Liver (tissue), 9 donors: ENCODE measurements around the gene SAAL1. TPM values are rescaled to one million over a fixed set of nuclear protein-coding genes. Genes with fewer than 3 reads are reported as not detected.

ENCODE experiments used
- DNase-seq: peaks from one replicate; pipeline ENCODE4 v3.0.0-alpha.2; 2017; ENCODE audit warnings: low spot score
- H3K27ac ChIP-seq, 2 donors: one replicate each; pipeline ENCODE4 v1.7.0; 2013; ENCODE audit warnings: inconsistent platforms in 2 of 2, low read length in 2 of 2, control low read depth in 1 of 2, low read depth in 1 of 2, mild to moderate bottlenecking in 1 of 2
- H3K27me3 ChIP-seq, 4 donors: one replicate each; pipeline versions ENCODE4 v1.6.1 to v1.7.0; 2013; ENCODE audit warnings: low read length in 3 of 4, inconsistent platforms in 1 of 4, mild to moderate bottlenecking in 1 of 4, moderate library complexity in 1 of 4; ENCODE audit not compliant: control insufficient read depth in 4 of 4, insufficient read depth in 4 of 4
- H3K36me3 ChIP-seq, 4 donors: one replicate each; pipeline versions ENCODE4 v1.6.1 to v1.7.0; 2013; ENCODE audit warnings: low read length in 3 of 4, mild to moderate bottlenecking in 3 of 4, low read depth in 1 of 4, moderate library complexity in 1 of 4; ENCODE audit not compliant: control insufficient read depth in 4 of 4, insufficient read depth in 3 of 4
- H3K4me1 ChIP-seq, 4 donors: one replicate each; pipeline versions ENCODE4 v1.6.1 to v1.7.0; 2013; ENCODE audit warnings: low read length in 3 of 4, mild to moderate bottlenecking in 3 of 4, moderate library complexity in 1 of 4; ENCODE audit not compliant: control insufficient read depth in 4 of 4, insufficient read depth in 4 of 4
- H3K4me3 ChIP-seq, 3 donors: one replicate each; pipeline versions ENCODE4 v1.6.1 to v1.7.0; 2013; ENCODE audit warnings: low read length in 3 of 3, control low read depth in 1 of 3, low read depth in 1 of 3, mild to moderate bottlenecking in 1 of 3
- H3K9ac ChIP-seq, 2 donors: one replicate each; pipeline ENCODE4 v1.7.0; 2013; ENCODE audit warnings: low read length in 2 of 2, mild to moderate bottlenecking in 2 of 2, moderate library complexity in 2 of 2, control low read depth in 1 of 2, low read depth in 1 of 2
- H3K9me3 ChIP-seq, 4 donors: one replicate each; pipeline versions ENCODE4 v1.6.1 to v1.7.0; 2013; ENCODE audit warnings: low read length in 3 of 4; ENCODE audit not compliant: control insufficient read depth in 4 of 4
- EGR1 ChIP-seq, 2 donors: IDR thresholded peaks; 2 replicates each; pipeline ENCODE4 v1.6.1; 2016 to 2018; ENCODE audit warnings: antibody characterized with exemption in 2 of 2, low read depth in 2 of 2
- FOXA1 ChIP-seq: IDR thresholded peaks from 2 replicates; pipeline ENCODE4 v1.6.1; 2016; ENCODE audit warnings: antibody characterized with exemption
- FOXA2 ChIP-seq: IDR thresholded peaks from 2 replicates; pipeline ENCODE4 v1.6.1; 2016; ENCODE audit warnings: antibody characterized with exemption
- GABPA ChIP-seq, 2 donors: IDR thresholded peaks in 1 of 2; conservative IDR thresholded peaks in 1 of 2; 2 replicates each; pipeline ENCODE4 v1.6.1; 2016; ENCODE audit warnings: antibody characterized with exemption in 2 of 2, mild to moderate bottlenecking in 1 of 2, moderate library complexity in 1 of 2
- HNF4A ChIP-seq, 2 donors: conservative IDR thresholded peaks; 2 replicates each; pipeline ENCODE4 v1.6.1; 2016; ENCODE audit warnings: antibody characterized with exemption in 2 of 2, mild to moderate bottlenecking in 2 of 2
- HNF4G ChIP-seq: IDR thresholded peaks from 2 replicates; pipeline ENCODE4 v1.6.1; 2016; ENCODE audit warnings: antibody characterized with exemption
- JUND ChIP-seq, 2 donors: IDR thresholded peaks; 2 replicates each; pipeline ENCODE4 v1.6.1; 2016; ENCODE audit warnings: antibody characterized with exemption in 2 of 2
- NR2F2 ChIP-seq: IDR thresholded peaks from 2 replicates; pipeline ENCODE4 v1.6.1; 2016; ENCODE audit warnings: antibody characterized with exemption
- RAD21 ChIP-seq, 2 donors: IDR thresholded peaks; 2 replicates each; pipeline ENCODE4 v1.6.1; 2016; ENCODE audit warnings: antibody characterized with exemption in 2 of 2, mild to moderate bottlenecking in 2 of 2
- RXRA ChIP-seq, 2 donors: IDR thresholded peaks; 2 replicates each; pipeline ENCODE4 v1.6.1; 2017 to 2018; ENCODE audit warnings: antibody characterized with exemption in 2 of 2, mild to moderate bottlenecking in 1 of 2
- SP1 ChIP-seq: IDR thresholded peaks from 2 replicates; pipeline ENCODE4 v1.6.1; 2018; ENCODE audit warnings: antibody characterized with exemption, mild to moderate bottlenecking
- YY1 ChIP-seq: IDR thresholded peaks from 2 replicates; pipeline ENCODE4 v1.6.1; 2016; ENCODE audit warnings: antibody characterized with exemption, mild to moderate bottlenecking
- WGBS: extraction: QIAGEN DNeasy Blood & Tissue Kit; methylation state at CpG from one replicate; pipeline ENCODE4 v1.1.7; 2013; 5-methylcytosine and 5-hydroxymethylcytosine counted together
- polyA plus RNA-seq, 2 donors: library from polyadenylated mRNA; stranded (reverse) in 1 of 2; unstranded in 1 of 2; fragments of 200-250 nt in 1 of 2; fragments of >200 nt in 1 of 2; fragmentation: Nextera tagmentation in 1 of 2; extraction: Ambion mirVana in 1 of 2; gene quantifications; one replicate each; pipeline versions ENCODE4 v1.2.1 to v1.2.3, GENCODE V29; 2013 to 2015
- total RNA-seq, 2 donors: library from RNA; depleted of rRNA; stranded (reverse); fragments of >200 nt; gene quantifications; one replicate each; pipeline ENCODE4 v1.2.3, GENCODE V29; 2014
- TF ChIP-seq, protein P1 (sequence below): IDR thresholded peaks from 2 replicates; pipeline ENCODE4 v1.6.1; 2016; ENCODE audit warnings: antibody characterized with exemption
- TF ChIP-seq, protein P2 (sequence below): IDR thresholded peaks from 2 replicates; pipeline ENCODE4 v1.6.1; 2016; ENCODE audit warnings: antibody characterized with exemption
- TF ChIP-seq, protein P3 (sequence below): IDR thresholded peaks from 2 replicates; pipeline ENCODE4 v1.6.1; 2016; ENCODE audit warnings: antibody characterized with exemption
- TF ChIP-seq, protein P4 (sequence below): IDR thresholded peaks from 2 replicates; pipeline ENCODE4 v1.6.1; 2016; ENCODE audit warnings: antibody characterized with exemption, mild to moderate bottlenecking
- TF ChIP-seq, protein P5 (sequence below): fragments of 150-350 bp; IDR thresholded peaks from 2 replicates; pipeline ENCODE4 v1.5.1; 2017; ENCODE audit warnings: improper control_type of control experiment, low read depth, low read length; ENCODE audit not compliant: missing input control
- donor health status: healthy.
- donor health status: healthy.
- donor health status: healthy.
- donor health status: healthy.
- donor health status: healthy.

The SAAL1 gene
- total and polyA plus RNA-seq, 4 donors = 3.6 to 10.6 (median 5.0) TPM

DNA sequence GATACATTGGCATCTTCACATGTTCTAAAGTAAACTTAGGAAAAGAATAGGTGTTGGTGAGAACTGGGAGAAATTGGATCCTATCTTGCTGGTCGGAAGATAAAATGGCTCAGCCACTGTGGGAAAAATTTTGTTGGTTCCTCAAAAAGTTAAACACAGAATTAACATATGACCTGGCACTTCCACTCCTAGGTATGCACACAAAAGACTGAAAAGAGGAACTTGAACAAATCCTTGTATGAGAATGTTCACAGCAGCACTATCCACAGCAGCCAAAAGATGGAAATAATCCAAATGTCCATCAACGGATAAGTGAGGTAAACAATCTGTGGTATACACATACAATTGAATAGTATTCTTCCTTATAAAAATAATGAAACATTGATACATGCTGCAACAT, 55.0 kb downstream of the SAAL1 start:
- Histone ChIP-seq H3K27me3 (peaks cover 0 to 3% (median 0%) of the 10 kb centered on the region in 4 donors), H3K27ac (no peak overlapping the region), H3K36me3 (no peaks in the 10 kb centered on the region), H3K4me3 (no peak overlapping the region), H3K4me1 (peaks cover 0 to 4% (median 2%) of the 10 kb centered on the region in 4 donors), H3K9me3 (peaks cover 0 to 1% (median 0%) of the 10 kb centered on the region in 4 donors), H3K9ac (no peak overlapping the region)
- WGBS = 67% methylated on average over 2 of the region's 2 CpGs
- TF ChIP-seq RXRA (IDR thresholded peaks at IDR 0.05) (no peak), JUND (IDR thresholded peaks at IDR 0.05) (no peak), EGR1 (IDR thresholded peaks at IDR 0.05; ENCODE audit: low read depth in 2 of 2) (no peak), FOXA2 (no peak), YY1 (no peak)
- no peak for DNase-seq

DNA sequence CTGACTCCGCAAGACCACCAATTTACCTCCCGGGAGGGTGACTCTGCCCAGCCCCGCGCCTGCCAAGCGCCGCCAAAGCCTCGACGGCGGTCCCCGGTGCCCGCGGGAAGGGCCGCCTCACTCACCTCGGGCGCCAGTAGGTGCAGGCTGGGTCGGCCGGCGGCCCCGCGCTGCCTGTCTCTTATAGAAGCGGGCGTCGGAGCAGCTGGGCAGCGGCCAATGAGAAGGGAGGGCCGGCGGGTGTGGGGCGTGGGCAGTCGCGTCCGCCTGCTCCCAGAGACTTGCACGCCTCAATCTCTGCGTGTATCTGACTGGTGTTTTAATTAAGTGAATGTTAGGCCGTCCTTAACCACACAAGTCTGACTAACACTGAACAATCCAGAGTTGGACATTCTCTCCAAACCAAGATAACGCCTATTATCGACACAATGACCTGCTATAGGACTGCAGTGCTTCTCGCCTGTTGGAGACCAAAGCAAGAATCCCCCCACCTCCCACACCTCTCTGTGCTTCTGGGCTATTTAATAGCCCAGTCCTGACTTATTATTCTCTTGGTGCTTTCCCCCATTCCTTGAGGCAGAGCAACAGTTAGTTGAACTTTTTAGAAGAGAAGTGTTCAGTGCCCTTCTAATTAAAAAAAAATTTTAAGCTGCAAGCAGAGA, 59.6 kb downstream of the SAAL1 start, which contains the start of gene TPH1:
TPH1 (minus strand) TSS at position 154 of the 662 bp plus-strand sequence. CDS start 5,507 bp downstream, outside the sequence.
- Histone ChIP-seq H3K36me3 (no peaks in the 10 kb centered on the region), H3K9me3 (peaks cover 0 to 1% (median 0%) of the 10 kb centered on the region in 4 donors), H3K4me3 (peak within 1 kb of the TSS in 1 of 3 donors; percentile 13), H3K27me3 (peaks cover 0 to 3% (median 0%) of the 10 kb centered on the region in 4 donors), H3K4me1 (peaks cover 0 to 4% (median 2%) of the 10 kb centered on the region in 4 donors), H3K9ac (no peak within 1 kb of the TSS), H3K27ac (no peak within 1 kb of the TSS)
- 13% methylated on average over 36 of the region's 36 CpGs for WGBS
- no peak for DNase-seq
- TF ChIP-seq, protein P1, sequence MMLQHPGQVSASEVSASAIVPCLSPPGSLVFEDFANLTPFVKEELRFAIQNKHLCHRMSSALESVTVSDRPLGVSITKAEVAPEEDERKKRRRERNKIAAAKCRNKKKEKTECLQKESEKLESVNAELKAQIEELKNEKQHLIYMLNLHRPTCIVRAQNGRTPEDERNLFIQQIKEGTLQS = no peak
- no peak for TF ChIP-seq YY1
- TF ChIP-seq, protein P2, sequence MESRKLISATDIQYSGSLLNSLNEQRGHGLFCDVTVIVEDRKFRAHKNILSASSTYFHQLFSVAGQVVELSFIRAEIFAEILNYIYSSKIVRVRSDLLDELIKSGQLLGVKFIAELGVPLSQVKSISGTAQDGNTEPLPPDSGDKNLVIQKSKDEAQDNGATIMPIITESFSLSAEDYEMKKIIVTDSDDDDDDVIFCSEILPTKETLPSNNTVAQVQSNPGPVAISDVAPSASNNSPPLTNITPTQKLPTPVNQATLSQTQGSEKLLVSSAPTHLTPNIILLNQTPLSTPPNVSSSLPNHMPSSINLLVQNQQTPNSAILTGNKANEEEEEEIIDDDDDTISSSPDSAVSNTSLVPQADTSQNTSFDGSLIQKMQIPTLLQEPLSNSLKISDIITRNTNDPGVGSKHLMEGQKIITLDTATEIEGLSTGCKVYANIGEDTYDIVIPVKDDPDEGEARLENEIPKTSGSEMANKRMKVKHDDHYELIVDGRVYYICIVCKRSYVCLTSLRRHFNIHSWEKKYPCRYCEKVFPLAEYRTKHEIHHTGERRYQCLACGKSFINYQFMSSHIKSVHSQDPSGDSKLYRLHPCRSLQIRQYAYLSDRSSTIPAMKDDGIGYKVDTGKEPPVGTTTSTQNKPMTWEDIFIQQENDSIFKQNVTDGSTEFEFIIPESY = no peak
- TF ChIP-seq, protein P3, sequence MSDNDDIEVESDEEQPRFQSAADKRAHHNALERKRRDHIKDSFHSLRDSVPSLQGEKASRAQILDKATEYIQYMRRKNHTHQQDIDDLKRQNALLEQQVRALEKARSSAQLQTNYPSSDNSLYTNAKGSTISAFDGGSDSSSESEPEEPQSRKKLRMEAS = no peak
- no peak for TF ChIP-seq JUND (IDR thresholded peaks at IDR 0.05)
- no peak for TF ChIP-seq GABPA (IDR thresholded peaks at IDR 0.05 in 1 of 2, conservative IDR thresholded peaks at IDR 0.05 in 1 of 2)
- TF ChIP-seq EGR1 (IDR thresholded peaks at IDR 0.05; ENCODE audit: low read depth in 2 of 2) = no peak
- TF ChIP-seq RAD21 (IDR thresholded peaks at IDR 0.05) = no peak
- TF ChIP-seq NR2F2 = no peak
- no peak for TF ChIP-seq RXRA (IDR thresholded peaks at IDR 0.05)
- TF ChIP-seq SP1 = no peak
- TF ChIP-seq, protein P4, sequence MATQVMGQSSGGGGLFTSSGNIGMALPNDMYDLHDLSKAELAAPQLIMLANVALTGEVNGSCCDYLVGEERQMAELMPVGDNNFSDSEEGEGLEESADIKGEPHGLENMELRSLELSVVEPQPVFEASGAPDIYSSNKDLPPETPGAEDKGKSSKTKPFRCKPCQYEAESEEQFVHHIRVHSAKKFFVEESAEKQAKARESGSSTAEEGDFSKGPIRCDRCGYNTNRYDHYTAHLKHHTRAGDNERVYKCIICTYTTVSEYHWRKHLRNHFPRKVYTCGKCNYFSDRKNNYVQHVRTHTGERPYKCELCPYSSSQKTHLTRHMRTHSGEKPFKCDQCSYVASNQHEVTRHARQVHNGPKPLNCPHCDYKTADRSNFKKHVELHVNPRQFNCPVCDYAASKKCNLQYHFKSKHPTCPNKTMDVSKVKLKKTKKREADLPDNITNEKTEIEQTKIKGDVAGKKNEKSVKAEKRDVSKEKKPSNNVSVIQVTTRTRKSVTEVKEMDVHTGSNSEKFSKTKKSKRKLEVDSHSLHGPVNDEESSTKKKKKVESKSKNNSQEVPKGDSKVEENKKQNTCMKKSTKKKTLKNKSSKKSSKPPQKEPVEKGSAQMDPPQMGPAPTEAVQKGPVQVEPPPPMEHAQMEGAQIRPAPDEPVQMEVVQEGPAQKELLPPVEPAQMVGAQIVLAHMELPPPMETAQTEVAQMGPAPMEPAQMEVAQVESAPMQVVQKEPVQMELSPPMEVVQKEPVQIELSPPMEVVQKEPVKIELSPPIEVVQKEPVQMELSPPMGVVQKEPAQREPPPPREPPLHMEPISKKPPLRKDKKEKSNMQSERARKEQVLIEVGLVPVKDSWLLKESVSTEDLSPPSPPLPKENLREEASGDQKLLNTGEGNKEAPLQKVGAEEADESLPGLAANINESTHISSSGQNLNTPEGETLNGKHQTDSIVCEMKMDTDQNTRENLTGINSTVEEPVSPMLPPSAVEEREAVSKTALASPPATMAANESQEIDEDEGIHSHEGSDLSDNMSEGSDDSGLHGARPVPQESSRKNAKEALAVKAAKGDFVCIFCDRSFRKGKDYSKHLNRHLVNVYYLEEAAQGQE = no peak
- TF ChIP-seq, protein P5, sequence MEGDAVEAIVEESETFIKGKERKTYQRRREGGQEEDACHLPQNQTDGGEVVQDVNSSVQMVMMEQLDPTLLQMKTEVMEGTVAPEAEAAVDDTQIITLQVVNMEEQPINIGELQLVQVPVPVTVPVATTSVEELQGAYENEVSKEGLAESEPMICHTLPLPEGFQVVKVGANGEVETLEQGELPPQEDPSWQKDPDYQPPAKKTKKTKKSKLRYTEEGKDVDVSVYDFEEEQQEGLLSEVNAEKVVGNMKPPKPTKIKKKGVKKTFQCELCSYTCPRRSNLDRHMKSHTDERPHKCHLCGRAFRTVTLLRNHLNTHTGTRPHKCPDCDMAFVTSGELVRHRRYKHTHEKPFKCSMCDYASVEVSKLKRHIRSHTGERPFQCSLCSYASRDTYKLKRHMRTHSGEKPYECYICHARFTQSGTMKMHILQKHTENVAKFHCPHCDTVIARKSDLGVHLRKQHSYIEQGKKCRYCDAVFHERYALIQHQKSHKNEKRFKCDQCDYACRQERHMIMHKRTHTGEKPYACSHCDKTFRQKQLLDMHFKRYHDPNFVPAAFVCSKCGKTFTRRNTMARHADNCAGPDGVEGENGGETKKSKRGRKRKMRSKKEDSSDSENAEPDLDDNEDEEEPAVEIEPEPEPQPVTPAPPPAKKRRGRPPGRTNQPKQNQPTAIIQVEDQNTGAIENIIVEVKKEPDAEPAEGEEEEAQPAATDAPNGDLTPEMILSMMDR = no peak
- TF ChIP-seq FOXA2 = no peak
- no peak for TF ChIP-seq FOXA1
- TF ChIP-seq HNF4A (conservative IDR thresholded peaks at IDR 0.05) = no peak
- no peak for TF ChIP-seq HNF4G
